Loucy (cell line): ENCODE measurements around the gene TRIM29.

Source experiments
- H2AFZ ChIP-seq: fragments of 200-600 bp; sonication (generic); 2 replicates; pipeline ENCODE4 v1.6.0; 2016; ENCODE audit warnings: antibody characterized with exemption, mild to moderate bottlenecking, low read length, moderate library complexity
- H3F3A ChIP-seq: fragments of 200-600 bp; 2 replicates; pipeline ENCODE4 v1.6.0; 2016; ENCODE audit warnings: antibody characterized with exemption, low read depth, mild to moderate bottlenecking
- H3K27me3 ChIP-seq: fragments of 200-600 bp; sonication (generic); 2 replicates; pipeline ENCODE4 v1.6.1; 2014; ENCODE audit warnings: low read length, mild to moderate bottlenecking; ENCODE audit not compliant: insufficient read depth, poor library complexity, severe bottlenecking
- H3K36me3 ChIP-seq: fragments of 200-600 bp; sonication (generic); 2 replicates; pipeline ENCODE4 v1.6.1; 2016; ENCODE audit warnings: low read length; ENCODE audit not compliant: insufficient read depth
- H3K4me1 ChIP-seq: fragments of 200-600 bp; sonication (generic); 2 replicates; pipeline ENCODE4 v1.5.1; 2014; ENCODE audit warnings: low read length, mild to moderate bottlenecking; ENCODE audit not compliant: insufficient read depth, poor library complexity, severe bottlenecking
- H3K4me2 ChIP-seq: fragments of 200-600 bp; sonication (generic); 2 replicates; pipeline ENCODE4 v1.6.0; 2014; ENCODE audit warnings: antibody characterized with exemption, low read length, low read depth, mild to moderate bottlenecking; ENCODE audit not compliant: poor library complexity, severe bottlenecking
- H3K4me3 ChIP-seq: fragments of 200-600 bp; sonication (generic); 2 replicates; pipeline ENCODE4 v1.5.1; 2014; ENCODE audit warnings: low read length, mild to moderate bottlenecking, mixed read lengths; ENCODE audit not compliant: poor library complexity, severe bottlenecking
- H3K79me2 ChIP-seq: fragments of 200-600 bp; sonication (generic); 2 replicates; pipeline ENCODE4 v1.6.1; 2014; ENCODE audit warnings: low read length; ENCODE audit not compliant: insufficient read depth
- H3K9ac ChIP-seq: fragments of 200-600 bp; sonication (generic); 2 replicates; pipeline ENCODE4 v1.6.0; 2014; ENCODE audit warnings: mild to moderate bottlenecking, low read depth, low read length, moderate library complexity; ENCODE audit not compliant: poor library complexity, severe bottlenecking
- H3K9me2 ChIP-seq: fragments of 200-600 bp; sonication (generic); replicated peaks from 2 replicates; pipeline ENCODE4 v1.6.1; 2016; ENCODE audit warnings: low read depth, low read length, mixed read lengths
- H3K9me3 ChIP-seq: fragments of 200-600 bp; sonication (generic); 2 replicates; pipeline ENCODE4 v1.6.1; 2014; ENCODE audit warnings: mild to moderate bottlenecking, antibody characterized with exemption, low read length, low read depth; ENCODE audit not compliant: insufficient read depth
- H4K20me1 ChIP-seq: fragments of 200-600 bp; sonication (generic); 2 replicates; pipeline ENCODE4 v1.6.0; 2014; ENCODE audit warnings: antibody characterized with exemption, low read length, mild to moderate bottlenecking; ENCODE audit not compliant: insufficient read depth, poor library complexity, severe bottlenecking
- CTCF ChIP-seq: fragments of 200-600 bp; sonication (generic); conservative IDR thresholded peaks from 2 replicates; pipeline ENCODE4 v1.5.1; 2014; ENCODE audit warnings: mild to moderate bottlenecking, antibody characterized with exemption, low read length
- EZH2phosphoT487 ChIP-seq: fragments of 200-600 bp; IDR thresholded peaks from 2 replicates; pipeline ENCODE4 v1.6.1; 2018; ENCODE audit warnings: antibody characterized with exemption, mild to moderate bottlenecking, moderate library complexity, borderline replicate concordance

Gene TRIM29

DNA sequence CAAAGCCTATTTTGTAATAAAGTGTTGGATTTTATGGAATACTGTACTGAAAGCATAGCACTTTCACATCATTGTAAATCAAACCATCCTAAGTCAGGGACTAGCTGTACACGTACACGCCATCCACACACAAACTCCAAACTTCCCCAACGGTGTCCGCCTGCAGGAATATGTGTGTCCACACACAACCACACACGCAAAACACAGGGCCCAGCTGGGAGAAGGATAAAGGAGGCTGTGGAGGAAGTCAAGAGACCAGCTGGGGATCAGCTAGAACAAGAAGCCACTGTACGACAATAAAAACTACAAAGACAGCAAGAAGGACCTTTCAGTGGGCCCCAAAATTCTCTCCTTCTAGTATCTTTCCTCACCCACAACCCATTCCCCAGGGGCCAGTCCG, 1.6 kb downstream of the TRIM29 start:
- H3K9me3 ChIP-seq, result no peaks in the 10 kb centered on the region
- no peaks in the 10 kb centered on the region for H3K79me2 ChIP-seq
- H2AFZ ChIP-seq, result no peak overlapping the region
- no peak overlapping the region for H3K4me3 ChIP-seq
- no peaks in the 10 kb centered on the region for H3F3A ChIP-seq
- no peak for TF ChIP-seq CTCF
- TF ChIP-seq EZH2phosphoT487, result no peak
- no peaks in the 10 kb centered on the region for H4K20me1 ChIP-seq
- no peaks in the 10 kb centered on the region for H3K4me1 ChIP-seq
- H3K9ac ChIP-seq, result no peak overlapping the region
- H3K36me3 ChIP-seq, result no peaks in the 10 kb centered on the region
- H3K4me2 ChIP-seq, result no peak overlapping the region
- H3K27me3 ChIP-seq, result no peaks in the 10 kb centered on the region
- H3K9me2 ChIP-seq, result no peaks in the 10 kb centered on the region

- H3F3A ChIP-seq, result no peaks in the 10 kb centered on the region
- no peak overlapping the region for H3K4me2 ChIP-seq
- H3K4me1 ChIP-seq, result no peaks in the 10 kb centered on the region
- no peaks in the 10 kb centered on the region for H3K9me2 ChIP-seq
- no peak overlapping the region for H2AFZ ChIP-seq
- H3K9ac ChIP-seq, result no peak overlapping the region
- H3K79me2 ChIP-seq, result no peaks in the 10 kb centered on the region
- no peaks in the 10 kb centered on the region for H3K36me3 ChIP-seq
- H3K9me3 ChIP-seq, result no peaks in the 10 kb centered on the region
- no peak overlapping the region for H3K4me3 ChIP-seq
- no peak for TF ChIP-seq EZH2phosphoT487
- TF ChIP-seq CTCF, result no peak
- no peaks in the 10 kb centered on the region for H4K20me1 ChIP-seq
- H3K27me3 ChIP-seq, result no peaks in the 10 kb centered on the region
Observed at GRCh38 chr11:120135838-120136237, 2.1 kb downstream of the TRIM29 start.

GRCh38 chr11:120134931-120135228, 3.0 kb downstream of the TRIM29 start:
- no peak overlapping the region for H3K4me2 ChIP-seq
- H3K9me3 ChIP-seq, result no peaks in the 10 kb centered on the region
- no peaks in the 10 kb centered on the region for H3K79me2 ChIP-seq
- TF ChIP-seq EZH2phosphoT487 (no peak), CTCF (no peak)
- H3K9me2 ChIP-seq, result no peaks in the 10 kb centered on the region
- no peak overlapping the region for H2AFZ ChIP-seq
- no peak overlapping the region for H3K4me3 ChIP-seq
- no peaks in the 10 kb centered on the region for H3K36me3 ChIP-seq
- no peak overlapping the region for H3K9ac ChIP-seq
- no peaks in the 10 kb centered on the region for H4K20me1 ChIP-seq
- H3F3A ChIP-seq, result no peaks in the 10 kb centered on the region
- no peaks in the 10 kb centered on the region for H3K27me3 ChIP-seq
- H3K4me1 ChIP-seq, result no peaks in the 10 kb centered on the region
